Loucy (cell line): Measurements from ENCODE around the gene ENTPD1.

Experiments used
- EZH2phosphoT487 ChIP-seq: fragments of 200-600 bp; IDR thresholded peaks from 2 replicates; pipeline ENCODE4 v1.6.1; 2018; ENCODE audit warnings: antibody characterized with exemption, mild to moderate bottlenecking, moderate library complexity, borderline replicate concordance
- TF ChIP-seq, protein P1 (sequence below): fragments of 200-600 bp; sonication (generic); conservative IDR thresholded peaks from 2 replicates; pipeline ENCODE4 v1.5.1; 2014; ENCODE audit warnings: mild to moderate bottlenecking, antibody characterized with exemption, low read length

DNA sequence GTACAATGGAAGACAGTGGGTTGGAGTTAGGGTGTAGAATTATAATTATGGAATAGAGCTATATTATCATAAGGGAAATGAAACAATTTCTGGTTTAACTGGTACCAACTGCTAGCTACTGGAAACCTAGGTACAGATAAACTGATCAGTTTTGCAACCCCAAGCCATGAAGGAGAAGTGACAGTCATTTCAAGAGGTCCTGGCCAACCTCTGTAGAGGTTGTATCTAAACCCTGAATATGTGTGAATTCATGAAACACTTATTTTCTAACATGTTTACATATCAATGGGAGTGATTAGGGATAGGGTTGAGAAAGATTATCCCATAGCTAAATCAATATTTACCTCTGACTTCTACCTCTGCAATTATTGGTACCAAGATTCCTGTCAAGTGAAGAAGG is 121.9 kb downstream of the ENTPD1 start:
- TF ChIP-seq, protein P1, sequence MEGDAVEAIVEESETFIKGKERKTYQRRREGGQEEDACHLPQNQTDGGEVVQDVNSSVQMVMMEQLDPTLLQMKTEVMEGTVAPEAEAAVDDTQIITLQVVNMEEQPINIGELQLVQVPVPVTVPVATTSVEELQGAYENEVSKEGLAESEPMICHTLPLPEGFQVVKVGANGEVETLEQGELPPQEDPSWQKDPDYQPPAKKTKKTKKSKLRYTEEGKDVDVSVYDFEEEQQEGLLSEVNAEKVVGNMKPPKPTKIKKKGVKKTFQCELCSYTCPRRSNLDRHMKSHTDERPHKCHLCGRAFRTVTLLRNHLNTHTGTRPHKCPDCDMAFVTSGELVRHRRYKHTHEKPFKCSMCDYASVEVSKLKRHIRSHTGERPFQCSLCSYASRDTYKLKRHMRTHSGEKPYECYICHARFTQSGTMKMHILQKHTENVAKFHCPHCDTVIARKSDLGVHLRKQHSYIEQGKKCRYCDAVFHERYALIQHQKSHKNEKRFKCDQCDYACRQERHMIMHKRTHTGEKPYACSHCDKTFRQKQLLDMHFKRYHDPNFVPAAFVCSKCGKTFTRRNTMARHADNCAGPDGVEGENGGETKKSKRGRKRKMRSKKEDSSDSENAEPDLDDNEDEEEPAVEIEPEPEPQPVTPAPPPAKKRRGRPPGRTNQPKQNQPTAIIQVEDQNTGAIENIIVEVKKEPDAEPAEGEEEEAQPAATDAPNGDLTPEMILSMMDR, result no peak
- TF ChIP-seq EZH2phosphoT487, result no peak
